ENCODE results near the gene INPP5A. TPM values are rescaled to one million over a fixed set of nuclear protein-coding genes. Genes with fewer than 3 reads are reported as not detected.
A peak's percentile ranks its signal among the peaks of the same experiment; 100 is the strongest.

Gene INPP5A
- total and polyA plus RNA-seq, 2 experiments from 2014 or later = 41.2 to 53.6 TPM

- no peak for TF ChIP-seq EZH2 (IDR thresholded peaks at IDR 0.05; ENCODE audit: borderline replicate concordance)
- no peak for TF ChIP-seq CTCF (IDR thresholded peaks at IDR 0.05; ENCODE audit: poor library complexity)
- TF ChIP-seq EZH2phosphoT487 (IDR thresholded peaks at IDR 0.05; ENCODE audit: low read depth, severe bottlenecking, unreplicated experiment) = no peak
- peak; percentile 77 for DNase-seq (ENCODE audit: low spot score)
- H3K4me3 ChIP-seq = no peak overlapping the region
These were observed 147.7 kb downstream of the INPP5A start for GRCh38 chr10:132685101-132685891.

GRCh38 chr10:132685921-132686680 lies 148.5 kb downstream of the INPP5A start:
- Histone ChIP-seq H3K9me2 (replicated peaks; ENCODE audit: insufficient read depth) (no peaks in the 10 kb centered on the region), H3K27ac (peak overlapping the region; percentile 85), H2AFZ (no peak overlapping the region), H3K79me2 (no peaks in the 10 kb centered on the region), H3K4me3 (no peak overlapping the region), H3K4me2 (peak overlapping the region; percentile 70), H3K27me3 (no peaks in the 10 kb centered on the region), H3K4me1 (ENCODE audit: insufficient read depth) (peaks cover 6% of the 10 kb centered on the region), H3K9me3 (ENCODE audit: low read depth) (no peaks in the 10 kb centered on the region), H3K36me3 (replicated peaks; ENCODE audit: insufficient read depth, low read depth) (no peaks in the 10 kb centered on the region), H4K20me1 (ENCODE audit: insufficient read depth, poor library complexity, severe bottlenecking) (peaks cover 4% of the 10 kb centered on the region)
- TF ChIP-seq EZH2phosphoT487 (IDR thresholded peaks at IDR 0.05; ENCODE audit: low read depth, severe bottlenecking, unreplicated experiment) (no peak), CTCF (IDR thresholded peaks at IDR 0.05; ENCODE audit: poor library complexity) (no peak), EZH2 (IDR thresholded peaks at IDR 0.05; ENCODE audit: borderline replicate concordance) (no peak)
- WGBS (ENCODE audit: low lambda C conversion rate, missing lambda C conversion rate) = 93% methylated on average over 25 of the region's 25 CpGs
- no peak for DNase-seq (ENCODE audit: low spot score)

More at GRCh38 chr10:132685101-132685891, 147.7 kb downstream of the INPP5A start:
- Histone ChIP-seq H3K9me2 (replicated peaks; ENCODE audit: insufficient read depth) (no peaks in the 10 kb centered on the region), H3K27me3 (no peaks in the 10 kb centered on the region), H3K36me3 (replicated peaks; ENCODE audit: insufficient read depth, low read depth) (no peaks in the 10 kb centered on the region), H2AFZ (no peak overlapping the region), H4K20me1 (ENCODE audit: insufficient read depth, poor library complexity, severe bottlenecking) (peaks cover 4% of the 10 kb centered on the region), H3K4me2 (peak overlapping the region; percentile 70), H3K4me1 (ENCODE audit: insufficient read depth) (peaks cover 6% of the 10 kb centered on the region), H3K9me3 (ENCODE audit: low read depth) (no peaks in the 10 kb centered on the region), H3K79me2 (no peaks in the 10 kb centered on the region), H3K27ac (peak overlapping the region; percentile 85)
- WGBS (ENCODE audit: low lambda C conversion rate, missing lambda C conversion rate) = 56% methylated on average over 32 of the region's 32 CpGs

- Histone ChIP-seq H3K27me3 (no peaks in the 10 kb centered on the region), H4K20me1 (ENCODE audit: insufficient read depth, poor library complexity, severe bottlenecking) (peaks cover 4% of the 10 kb centered on the region), H3K9me2 (replicated peaks; ENCODE audit: insufficient read depth) (no peaks in the 10 kb centered on the region), H3K36me3 (replicated peaks; ENCODE audit: insufficient read depth, low read depth) (no peaks in the 10 kb centered on the region), H3K79me2 (no peaks in the 10 kb centered on the region), H3K4me2 (no peak overlapping the region), H2AFZ (no peak overlapping the region), H3K4me1 (ENCODE audit: insufficient read depth) (peaks cover 6% of the 10 kb centered on the region), H3K27ac (no peak overlapping the region), H3K9me3 (ENCODE audit: low read depth) (no peaks in the 10 kb centered on the region), H3K4me3 (no peak overlapping the region)
- no peak for TF ChIP-seq EZH2phosphoT487 (IDR thresholded peaks at IDR 0.05; ENCODE audit: low read depth, severe bottlenecking, unreplicated experiment)
- no peak for TF ChIP-seq EZH2 (IDR thresholded peaks at IDR 0.05; ENCODE audit: borderline replicate concordance)
- TF ChIP-seq CTCF (IDR thresholded peaks at IDR 0.05; ENCODE audit: poor library complexity) = no peak
- WGBS (ENCODE audit: low lambda C conversion rate, missing lambda C conversion rate) = 95% methylated on average over 21 of the region's 21 CpGs
- DNase-seq (ENCODE audit: low spot score) = no peak
These were observed 149.8 kb downstream of the INPP5A start for GRCh38 chr10:132687181-132687892.
